NCI-H2196 treated with DMSO at 0.1 percent for 48 hours (cell line): ENCODE results near the gene ITGA1.
"Not testable (repeated sequence)": the region's sequence is repeated elsewhere in the genome, so short reads cannot be mapped to it uniquely, and the experiment has no call there.

Source experiments
- DNase-seq: peaks from one replicate; lab custom pipeline; 2025; ENCODE audit not compliant: unreplicated experiment; lab: John Stamatoyannopoulos, UW

Gene ITGA1

DNA sequence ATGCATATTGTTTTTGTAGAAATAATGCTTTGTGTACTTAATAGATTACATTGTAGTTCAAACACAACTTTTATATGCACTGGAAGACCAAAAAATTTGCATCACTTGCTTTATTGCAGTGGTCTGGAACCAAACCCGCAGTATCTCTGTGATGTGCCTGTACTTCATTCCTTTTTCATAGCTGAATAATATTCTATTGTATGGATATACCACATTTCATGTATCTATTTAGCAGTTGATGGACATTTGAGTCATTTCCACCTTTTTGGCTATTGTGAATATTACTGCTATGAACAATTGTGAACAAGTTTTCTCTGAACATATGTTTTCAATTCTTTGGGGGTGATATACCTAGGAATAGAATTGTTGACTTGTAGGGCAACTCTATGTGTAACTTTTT lies 40.1 kb downstream of the ITGA1 start:
- no peak for DNase-seq

DNA sequence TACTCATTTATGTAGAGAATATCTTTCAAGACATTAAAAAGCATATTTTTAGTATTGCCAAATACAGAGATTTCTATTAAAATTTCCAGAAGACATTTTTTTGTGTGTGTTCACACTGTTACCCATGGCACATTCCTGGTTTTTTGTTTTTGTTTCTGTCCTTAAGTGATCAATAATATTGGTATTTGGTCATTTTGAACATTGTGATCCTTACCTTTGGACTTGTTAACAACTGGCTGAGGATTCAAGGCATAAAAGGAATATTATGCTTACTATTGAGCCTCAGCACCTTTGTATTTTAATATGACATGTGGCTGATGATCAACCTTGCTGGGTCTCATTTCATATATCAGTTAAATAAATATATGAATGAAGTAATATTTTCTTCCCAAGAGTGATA lies 41.9 kb downstream of the ITGA1 start:
- no peak for DNase-seq

- no peak for DNase-seq
These were observed 42.9 kb downstream of the ITGA1 start for GRCh38 chr5:52830650-52831049.

GRCh38 chr5:52831786-52832511 lies 44.2 kb downstream of the ITGA1 start:
- no peak for DNase-seq

GRCh38 chr5:52834320-52834719 lies 46.6 kb downstream of the ITGA1 start:
- DNase-seq, result no peak

DNA sequence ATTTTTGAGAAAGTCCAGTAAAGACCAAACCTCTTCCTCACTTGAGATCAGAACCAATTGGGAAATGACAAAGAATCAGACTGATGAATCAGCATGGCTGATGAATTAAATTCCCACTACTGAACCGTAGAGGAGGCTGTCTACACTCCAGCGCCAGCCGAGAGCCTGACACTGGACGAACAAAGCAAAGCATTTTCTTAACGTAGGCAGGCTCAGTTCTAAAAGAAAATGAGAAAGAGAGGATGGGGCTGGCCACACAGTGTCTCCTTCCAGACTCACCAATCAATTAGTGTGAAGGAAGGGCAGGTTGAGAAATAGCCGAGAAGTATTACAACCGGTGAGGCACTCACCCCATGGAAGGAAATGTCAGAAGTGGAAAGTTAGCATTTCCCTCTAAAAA lies 49.4 kb downstream of the ITGA1 start:
- DNase-seq, result no peak

GRCh38 chr5:52837591-52838001 lies 49.9 kb downstream of the ITGA1 start:
- no peak for DNase-seq

- no peak for DNase-seq
These were observed 50.8 kb downstream of the ITGA1 start for GRCh38 chr5:52838326-52839015.

- no peak for DNase-seq
These were observed 51.6 kb downstream of the ITGA1 start for GRCh38 chr5:52839285-52839684.

DNA sequence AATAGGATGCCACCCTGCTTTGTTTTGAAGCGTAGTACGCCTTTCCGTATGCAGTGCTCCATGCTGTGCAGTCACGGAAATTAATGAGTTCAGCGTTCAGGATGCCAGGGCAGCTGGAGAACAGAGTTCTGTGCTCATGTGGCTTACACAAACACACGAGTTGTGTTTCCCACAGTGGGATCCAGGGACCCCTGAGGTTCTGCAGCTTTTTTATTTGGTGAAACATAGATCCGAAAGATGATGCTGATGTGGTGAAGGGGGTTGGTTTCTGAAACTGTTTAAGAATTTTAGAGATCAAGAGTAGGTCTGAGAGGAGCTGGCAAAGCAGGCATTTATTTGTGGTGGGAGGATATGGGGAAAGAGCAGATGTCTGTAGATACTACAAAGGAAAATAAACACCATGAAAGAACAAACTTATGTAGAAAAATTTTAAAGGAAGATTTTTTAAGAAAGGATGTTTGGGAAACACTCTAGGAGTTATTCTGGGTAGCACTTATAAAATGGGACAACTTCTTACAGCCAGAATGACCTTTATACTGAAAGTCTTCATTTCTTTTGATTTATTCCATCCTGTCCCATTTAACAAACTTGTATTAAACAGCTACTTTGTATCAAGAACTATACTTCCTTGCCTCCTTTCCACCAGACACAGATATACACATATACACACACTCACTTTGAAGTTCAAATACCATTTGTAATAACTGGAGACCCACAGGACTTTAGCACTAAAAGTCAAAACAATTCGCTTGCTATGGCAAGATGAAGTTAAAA lies 52.7 kb downstream of the ITGA1 start:
- no peak for DNase-seq

- DNase-seq, result no peak
These were observed 53.4 kb downstream of the ITGA1 start for GRCh38 chr5:52841114-52841513.

DNA sequence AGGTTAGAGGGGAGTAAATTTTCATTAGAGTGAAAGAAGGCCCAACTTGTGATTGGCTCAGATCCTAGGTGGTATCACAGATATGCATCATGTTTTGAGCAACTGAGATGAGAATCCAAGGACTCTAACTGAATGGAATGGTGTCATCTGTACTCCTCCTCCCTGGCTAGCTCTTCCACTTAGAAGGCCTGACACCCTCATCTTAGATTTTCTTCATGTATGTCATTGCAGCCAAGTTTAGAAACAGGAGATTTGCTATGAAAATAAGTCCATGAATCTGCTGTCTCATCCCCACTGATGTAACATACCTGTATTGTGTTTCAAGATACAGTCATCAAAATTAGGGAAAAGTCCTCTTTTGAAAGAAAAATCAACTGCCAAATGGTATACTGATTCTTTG lies 54.4 kb downstream of the ITGA1 start:
- DNase-seq, result no peak

- no peak for DNase-seq
These were observed 57.2 kb downstream of the ITGA1 start for GRCh38 chr5:52844885-52845284.

- no peak for DNase-seq
These were observed 58.6 kb downstream of the ITGA1 start for GRCh38 chr5:52846182-52846842.

DNA sequence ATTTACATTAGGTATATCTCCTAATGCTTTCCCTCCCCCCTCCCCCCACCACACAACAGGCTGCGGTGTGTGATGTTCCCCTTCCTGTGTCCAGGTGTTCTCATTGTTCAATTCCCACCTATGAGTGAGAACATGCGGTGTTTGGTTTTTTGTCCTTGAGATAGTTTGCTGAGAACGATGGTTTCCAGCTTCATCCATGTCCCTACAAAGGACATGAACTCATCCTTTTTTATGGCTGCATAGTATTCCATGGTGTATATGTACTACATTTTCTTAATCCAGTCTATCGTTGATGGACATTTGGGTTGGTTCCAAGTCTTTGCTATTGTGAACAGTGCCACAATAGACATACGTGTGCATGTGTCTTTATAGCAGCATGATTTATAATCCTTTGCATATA lies 61.0 kb downstream of the ITGA1 start:
- DNase-seq, result not testable (repeated sequence)

- no peak for DNase-seq
These were observed 61.8 kb downstream of the ITGA1 start for GRCh38 chr5:52849544-52849943.

DNA sequence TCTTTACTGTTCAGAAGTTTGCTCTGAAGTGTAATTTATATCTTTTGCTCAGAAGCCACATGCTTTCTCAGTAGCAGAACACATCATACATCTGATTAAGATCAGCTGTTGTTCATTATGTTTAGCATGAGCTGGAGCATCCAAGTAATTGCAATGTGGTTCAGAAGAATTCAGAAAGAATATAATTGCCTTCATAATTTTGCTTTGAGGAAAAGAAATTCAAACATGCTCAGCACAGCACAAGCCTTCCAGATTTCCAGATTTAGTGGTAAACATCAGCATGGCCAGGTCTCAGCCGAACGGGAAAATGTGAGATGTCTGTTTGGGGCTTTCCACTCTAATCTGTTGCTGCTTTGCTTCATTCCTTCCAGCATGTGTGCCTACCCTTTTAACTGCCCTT lies 65.9 kb downstream of the ITGA1 start:
- DNase-seq, result no peak

DNA sequence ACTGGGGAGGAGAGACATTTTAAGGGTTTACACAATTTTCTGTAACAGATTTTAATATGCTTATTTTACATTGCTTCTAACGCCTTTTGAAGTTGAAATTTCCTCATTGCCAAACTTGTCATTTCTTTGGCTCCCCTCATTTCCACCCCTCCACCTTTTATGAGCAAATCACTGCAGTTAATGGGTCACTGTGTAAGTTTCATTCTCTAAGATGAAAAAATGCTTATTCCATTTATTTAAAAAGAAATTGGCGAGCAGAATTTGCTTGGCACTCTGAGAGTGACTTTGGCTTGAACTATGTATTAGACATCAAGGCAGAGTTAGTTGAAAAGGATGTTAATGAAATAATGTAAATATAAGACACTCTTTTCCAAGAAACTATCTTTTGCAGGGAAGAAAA lies 66.6 kb downstream of the ITGA1 start:
- DNase-seq, result no peak

DNA sequence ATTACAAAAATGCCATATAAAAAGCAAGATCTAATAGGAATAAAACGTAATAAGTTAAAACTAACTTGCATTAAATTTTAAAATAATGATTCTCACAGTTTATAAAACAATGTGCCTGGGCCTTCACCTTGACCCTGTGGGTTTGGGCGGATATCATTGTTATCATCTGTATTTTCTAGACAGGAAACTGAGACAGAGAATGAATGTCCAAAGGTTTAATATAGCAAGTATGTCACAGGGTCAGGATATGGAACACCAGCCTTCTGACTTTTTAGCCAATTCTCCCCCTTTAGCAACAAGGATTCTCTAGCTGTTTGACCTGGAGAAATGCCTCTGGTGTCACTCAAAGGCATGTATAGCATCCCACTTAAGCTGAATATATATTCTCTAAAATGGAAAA lies 67.2 kb downstream of the ITGA1 start:
- no peak for DNase-seq

DNA sequence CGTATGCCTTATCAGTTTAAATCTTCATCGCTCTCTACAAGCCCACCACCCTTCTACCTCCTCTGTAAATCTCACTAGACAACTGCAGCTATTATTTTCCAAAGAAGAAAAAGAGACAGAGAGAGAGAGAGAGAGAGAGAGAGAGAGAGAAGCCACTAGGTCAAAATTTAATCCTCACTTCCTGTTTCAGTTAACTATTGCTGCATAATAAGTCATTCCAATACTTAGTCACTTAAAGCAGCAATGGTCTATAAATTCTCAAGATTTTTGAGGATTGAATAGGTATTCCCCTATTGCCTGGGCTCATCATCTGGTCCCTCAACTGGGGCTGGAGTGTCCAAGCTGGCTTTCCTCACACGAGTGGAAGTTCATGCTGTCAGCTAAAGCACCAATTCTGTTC lies 68.8 kb downstream of the ITGA1 start:
- no peak for DNase-seq

DNA sequence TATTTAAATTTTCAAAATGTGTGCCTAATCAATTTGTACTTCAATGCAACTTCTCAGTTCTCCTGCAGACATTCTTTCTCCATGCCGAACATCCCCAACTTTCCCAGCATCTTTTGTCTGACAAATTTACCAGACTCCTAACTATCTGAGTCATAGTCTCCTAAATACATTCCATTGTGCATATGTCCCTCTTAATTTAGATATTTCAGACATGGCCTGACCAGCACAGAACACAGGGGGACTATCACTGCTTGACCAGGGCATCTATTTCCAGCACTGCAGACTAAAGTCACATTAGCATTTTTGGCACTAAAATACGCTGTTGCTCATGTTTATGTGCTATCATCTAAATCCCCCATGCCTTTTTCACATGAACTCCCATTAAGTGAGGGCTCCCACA lies 71.9 kb downstream of the ITGA1 start:
- no peak for DNase-seq

- no peak for DNase-seq
These were observed 73.7 kb downstream of the ITGA1 start for GRCh38 chr5:52861368-52861767.
